ENCODE results near the gene SIGLEC14.

SIGLEC14 gene

DNA sequence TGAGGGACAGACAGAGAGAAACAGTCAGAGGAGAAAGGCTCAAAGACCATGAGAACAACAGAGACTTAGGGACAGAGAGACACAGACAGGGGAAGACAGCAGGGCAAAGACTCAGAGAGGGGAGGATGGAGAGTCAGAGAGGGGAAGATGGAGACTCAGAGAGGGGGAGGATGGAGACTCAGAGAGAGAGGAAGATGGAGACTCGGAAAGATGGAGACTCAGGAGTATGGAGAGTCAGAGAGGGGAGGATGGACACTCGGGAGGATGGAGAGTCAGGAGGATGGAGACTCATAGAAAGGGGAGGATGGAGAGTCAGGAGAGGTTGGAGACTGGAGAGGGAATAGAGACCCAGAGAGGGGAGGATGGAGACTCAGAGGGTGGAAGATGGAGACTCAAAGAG lies 47.2 kb upstream of the SIGLEC14 start:
- Histone ChIP-seq H3K4me2 (ENCODE audit: low read length) (no peak overlapping the region), H3K27me3 (ENCODE audit: insufficient read depth, low read length) (no peaks in the 10 kb centered on the region), H2BK5ac (ENCODE audit: low read depth, low read length, poor library complexity) (no peak overlapping the region), H3K23ac (ENCODE audit: low read length) (no peak overlapping the region), H3K27ac (ENCODE audit: low read depth, low read length) (no peak overlapping the region), H3K36me3 (ENCODE audit: control insufficient read depth in 1 of 2, insufficient read depth in 2 of 2, low read length in 2 of 2) (peaks cover 59 to 67% of the 10 kb centered on the region in 2 experiments), H2AK5ac (ENCODE audit: low read length) (no peak overlapping the region), H3K79me2 (ENCODE audit: control insufficient read depth, insufficient read depth, low read length, poor library complexity) (peaks cover 42% of the 10 kb centered on the region), H3K9ac (ENCODE audit: low read length) (no peak overlapping the region), H3K14ac (ENCODE audit: low read length) (no peak overlapping the region), H3K79me1 (ENCODE audit: low read length) (peaks cover 25% of the 10 kb centered on the region), H2AFZ (ENCODE audit: insufficient read depth, low read length, poor library complexity) (no peak overlapping the region), H3K18ac (ENCODE audit: low read length) (no peak overlapping the region), H3K4ac (ENCODE audit: low read depth, low read length) (peak overlapping the region; percentile 87), H3K9me3 (ENCODE audit: insufficient read depth, low read depth, low read length) (no peaks in the 10 kb centered on the region), H4K91ac (ENCODE audit: low read depth, low read length) (no peak overlapping the region), H4K8ac (ENCODE audit: low read depth, low read length) (no peak overlapping the region), H3K4me1 (ENCODE audit: control insufficient read depth in 1 of 2, insufficient read depth in 2 of 2, low read length in 2 of 2) (peaks cover 18 to 22% of the 10 kb centered on the region in 2 experiments), H2BK120ac (ENCODE audit: insufficient read depth, low read length, poor library complexity) (no peak overlapping the region), H4K12ac (ENCODE audit: low read depth, low read length) (no peak overlapping the region), H2BK12ac (ENCODE audit: low read length) (no peak overlapping the region), H3K4me3 (ENCODE audit: low read depth, low read length) (no peak overlapping the region)
- DNase-seq: no peak
- WGBS (ENCODE audit: extremely low coverage, insufficient coverage, insufficient read length): no CpG with 5 or more reads among the region's 2 CpGs

DNA sequence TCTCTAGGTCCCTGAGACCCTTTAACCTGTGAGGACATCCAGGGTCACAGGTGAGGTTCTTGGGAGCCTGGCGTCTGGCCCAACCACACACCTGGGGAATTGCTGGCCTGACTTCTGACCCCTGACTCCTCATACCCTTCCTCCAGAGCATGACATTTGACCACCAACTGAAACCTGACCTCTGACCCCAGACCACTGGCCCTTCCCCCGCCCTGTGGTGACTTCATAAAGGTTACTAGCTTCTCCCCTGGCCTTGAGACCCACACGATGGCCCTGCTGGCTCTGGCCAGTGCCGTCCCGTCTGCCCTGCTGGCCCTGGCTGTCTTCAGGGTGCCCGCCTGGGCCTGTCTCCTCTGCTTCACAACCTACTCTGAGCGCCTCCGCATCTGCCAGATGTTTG lies 46.6 kb upstream of the SIGLEC14 start, which contains the start of gene SPACA6:
TSS of gene SPACA6 (plus strand) at position 71 of the 400 bp plus-strand sequence. CDS start at position 268, 197 bp downstream.
- Histone ChIP-seq H4K12ac (ENCODE audit: low read depth, low read length) (no peak within 1 kb of the TSS), H3K4ac (ENCODE audit: low read depth, low read length) (peak within 1 kb of the TSS; percentile 87), H3K4me1 (ENCODE audit: control insufficient read depth in 1 of 2, insufficient read depth in 2 of 2, low read length in 2 of 2) (peaks cover 18 to 22% of the 10 kb centered on the region in 2 experiments), H3K23ac (ENCODE audit: low read length) (no peak within 1 kb of the TSS), H2AK5ac (ENCODE audit: low read length) (no peak within 1 kb of the TSS), H3K9me3 (ENCODE audit: insufficient read depth, low read depth, low read length) (no peaks in the 10 kb centered on the region), H2BK12ac (ENCODE audit: low read length) (no peak within 1 kb of the TSS), H3K18ac (ENCODE audit: low read length) (peak within 1 kb of the TSS; percentile 51), H4K91ac (ENCODE audit: low read depth, low read length) (no peak within 1 kb of the TSS), H3K4me2 (ENCODE audit: low read length) (peak within 1 kb of the TSS; percentile 61), H3K9ac (ENCODE audit: low read length) (no peak within 1 kb of the TSS), H2AFZ (ENCODE audit: insufficient read depth, low read length, poor library complexity) (no peak within 1 kb of the TSS), H3K27ac (ENCODE audit: low read depth, low read length) (peak within 1 kb of the TSS; percentile 6), H2BK5ac (ENCODE audit: low read depth, low read length, poor library complexity) (peak within 1 kb of the TSS; percentile 34), H3K4me3 (ENCODE audit: low read depth, low read length) (no peak within 1 kb of the TSS), H4K8ac (ENCODE audit: low read depth, low read length) (peak within 1 kb of the TSS; percentile 14), H3K79me1 (ENCODE audit: low read length) (peaks cover 31% of the 10 kb centered on the region), H3K14ac (ENCODE audit: low read length) (no peak within 1 kb of the TSS), H3K79me2 (ENCODE audit: control insufficient read depth, insufficient read depth, low read length, poor library complexity) (peaks cover 47% of the 10 kb centered on the region), H2BK120ac (ENCODE audit: insufficient read depth, low read length, poor library complexity) (no peak within 1 kb of the TSS), H3K27me3 (ENCODE audit: insufficient read depth, low read length) (no peaks in the 10 kb centered on the region), H3K36me3 (ENCODE audit: control insufficient read depth in 1 of 2, insufficient read depth in 2 of 2, low read length in 2 of 2) (peaks cover 55 to 62% of the 10 kb centered on the region in 2 experiments)
- no peak for DNase-seq
- no CpG with 5 or more reads among the region's 8 CpGs for WGBS (ENCODE audit: extremely low coverage, insufficient coverage, insufficient read length)

- Histone ChIP-seq H3K9me3 (ENCODE audit: insufficient read depth, low read depth, low read length) (no peaks in the 10 kb centered on the region), H3K23ac (ENCODE audit: low read length) (no peak overlapping the region), H3K27me3 (ENCODE audit: insufficient read depth, low read length) (no peaks in the 10 kb centered on the region), H3K4me2 (ENCODE audit: low read length) (peak overlapping the region; percentile 61), H2AK5ac (ENCODE audit: low read length) (no peak overlapping the region), H2AFZ (ENCODE audit: insufficient read depth, low read length, poor library complexity) (no peak overlapping the region), H3K4me3 (ENCODE audit: low read depth, low read length) (no peak overlapping the region), H3K18ac (ENCODE audit: low read length) (peak overlapping the region; percentile 42), H2BK12ac (ENCODE audit: low read length) (no peak overlapping the region), H3K14ac (ENCODE audit: low read length) (no peak overlapping the region), H3K36me3 (ENCODE audit: control insufficient read depth in 1 of 2, insufficient read depth in 2 of 2, low read length in 2 of 2) (peaks cover 47 to 54% of the 10 kb centered on the region in 2 experiments), H3K79me2 (ENCODE audit: control insufficient read depth, insufficient read depth, low read length, poor library complexity) (peaks cover 54% of the 10 kb centered on the region), H2BK120ac (ENCODE audit: insufficient read depth, low read length, poor library complexity) (no peak overlapping the region), H4K8ac (ENCODE audit: low read depth, low read length) (peak overlapping the region; percentile 14), H3K9ac (ENCODE audit: low read length) (no peak overlapping the region), H3K4ac (ENCODE audit: low read depth, low read length) (peak overlapping the region; percentile 87), H3K79me1 (ENCODE audit: low read length) (peaks cover 39% of the 10 kb centered on the region), H4K12ac (ENCODE audit: low read depth, low read length) (no peak overlapping the region), H4K91ac (ENCODE audit: low read depth, low read length) (no peak overlapping the region), H3K27ac (ENCODE audit: low read depth, low read length) (no peak overlapping the region), H3K4me1 (ENCODE audit: control insufficient read depth in 1 of 2, insufficient read depth in 2 of 2, low read length in 2 of 2) (peaks cover 18 to 24% of the 10 kb centered on the region in 2 experiments), H2BK5ac (ENCODE audit: low read depth, low read length, poor library complexity) (peak overlapping the region; percentile 1)
- no peak for DNase-seq
- no CpG with 5 or more reads among the region's 18 CpGs for WGBS (ENCODE audit: extremely low coverage, insufficient coverage, insufficient read length)
These were observed 45.8 kb upstream of the SIGLEC14 start for GRCh38 chr19:51692468-51692867.

DNA sequence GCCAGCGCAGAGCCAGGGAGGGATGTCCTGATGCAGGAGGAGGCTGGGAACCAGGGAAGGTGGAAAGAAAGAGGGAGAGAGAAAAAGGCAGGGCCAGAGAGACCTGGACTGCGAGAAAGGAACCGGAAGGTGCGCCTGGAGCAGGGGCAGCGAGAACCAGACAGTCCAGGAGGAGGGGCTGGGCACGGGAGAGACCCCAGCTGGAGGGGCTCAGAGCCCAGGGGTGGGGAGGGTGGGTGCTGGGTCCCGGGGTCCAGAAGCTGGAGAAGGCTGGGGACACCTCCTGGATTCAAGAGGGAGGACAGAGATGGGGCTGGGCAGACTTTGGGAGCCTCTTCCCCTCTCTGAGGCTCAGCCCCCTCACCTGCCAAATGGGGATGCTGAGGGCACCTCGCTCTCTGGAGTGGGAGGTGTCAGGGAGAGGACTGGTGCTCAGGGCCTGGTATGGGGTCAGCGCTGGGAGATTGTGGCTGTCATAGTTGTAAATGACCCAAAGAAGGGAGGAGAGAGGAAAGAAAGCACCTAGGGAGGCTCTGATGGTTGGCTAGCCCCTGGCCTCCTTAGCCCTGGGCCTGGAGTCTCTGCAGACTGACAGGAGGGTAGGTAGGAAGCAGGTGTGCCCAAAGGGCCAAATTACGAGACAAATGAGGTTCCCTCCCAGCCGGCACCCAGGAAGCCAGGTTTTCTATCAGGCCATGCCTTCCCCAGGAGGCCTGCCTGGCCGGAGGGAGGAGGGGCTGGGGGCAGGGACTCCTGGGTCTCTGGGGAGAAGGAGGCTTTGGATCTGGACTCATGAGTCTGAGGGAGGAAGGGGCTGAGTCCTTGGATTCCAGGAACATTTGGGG lies 45.2 kb upstream of the SIGLEC14 start:
- H3K4me2 ChIP-seq (ENCODE audit: low read length): peak overlapping the region; percentile 61
- H3K4me1 ChIP-seq (ENCODE audit: control insufficient read depth in 1 of 2, insufficient read depth in 2 of 2, low read length in 2 of 2): peaks cover 21 to 27% of the 10 kb centered on the region in 2 experiments
- peaks cover 41 to 47% of the 10 kb centered on the region in 2 experiments for H3K36me3 ChIP-seq (ENCODE audit: control insufficient read depth in 1 of 2, insufficient read depth in 2 of 2, low read length in 2 of 2)
- peak overlapping the region; percentile 57 for H3K9ac ChIP-seq (ENCODE audit: low read length)
- peak overlapping the region; percentile 61 for H2BK120ac ChIP-seq (ENCODE audit: insufficient read depth, low read length, poor library complexity)
- no peak overlapping the region for H3K23ac ChIP-seq (ENCODE audit: low read length)
- WGBS (ENCODE audit: extremely low coverage, insufficient coverage, insufficient read length): no CpG with 5 or more reads among the region's 12 CpGs
- H2BK5ac ChIP-seq (ENCODE audit: low read depth, low read length, poor library complexity): peak overlapping the region; percentile 74
- peak overlapping the region; percentile 99 for H4K91ac ChIP-seq (ENCODE audit: low read depth, low read length)
- H3K18ac ChIP-seq (ENCODE audit: low read length): peak overlapping the region; percentile 50
- H3K27ac ChIP-seq (ENCODE audit: low read depth, low read length): peak overlapping the region; percentile 98
- H4K8ac ChIP-seq (ENCODE audit: low read depth, low read length): peak overlapping the region; percentile 67
- H3K4ac ChIP-seq (ENCODE audit: low read depth, low read length): peak overlapping the region; percentile 87
- H2AK5ac ChIP-seq (ENCODE audit: low read length): peak overlapping the region; percentile 69
- peak overlapping the region; percentile 90 for H3K4me3 ChIP-seq (ENCODE audit: low read depth, low read length)
- no peak for DNase-seq
- H3K79me2 ChIP-seq (ENCODE audit: control insufficient read depth, insufficient read depth, low read length, poor library complexity): peaks cover 55% of the 10 kb centered on the region
- peak overlapping the region; percentile 33 for H2BK12ac ChIP-seq (ENCODE audit: low read length)
- no peaks in the 10 kb centered on the region for H3K9me3 ChIP-seq (ENCODE audit: insufficient read depth, low read depth, low read length)
- H3K79me1 ChIP-seq (ENCODE audit: low read length): peaks cover 39% of the 10 kb centered on the region
- H3K27me3 ChIP-seq (ENCODE audit: insufficient read depth, low read length): no peaks in the 10 kb centered on the region
- no peak overlapping the region for H2AFZ ChIP-seq (ENCODE audit: insufficient read depth, low read length, poor library complexity)
- peak overlapping the region; percentile 25 for H4K12ac ChIP-seq (ENCODE audit: low read depth, low read length)
- peak overlapping the region; percentile 83 for H3K14ac ChIP-seq (ENCODE audit: low read length)
